Amniotic stem cell (primary cell): ENCODE results near the gene TEAD3.

ENCODE experiments used
- DNase-seq: peaks from one replicate; lab custom pipeline; 2025; lab: John Stamatoyannopoulos, UW

The TEAD3 gene

GRCh38 chr6:35512740-35513139, 15.9 kb upstream of the TEAD3 start, which contains the start of gene TULP1:
TULP1 (minus strand) TSS chr6:35512896; CDS start chr6:35512858, 38 bp downstream.
- DNase-seq: no peak

GRCh38 chr6:35512006-35512405, 15.1 kb upstream of the TEAD3 start:
- DNase-seq: no peak

- DNase-seq: no peak
Observed at GRCh38 chr6:35511562-35511941, 14.7 kb upstream of the TEAD3 start.

GRCh38 chr6:35510916-35511561, 14.2 kb upstream of the TEAD3 start:
- no peak for DNase-seq

- no peak for DNase-seq
Observed at GRCh38 chr6:35508542-35508941, 11.7 kb upstream of the TEAD3 start.

GRCh38 chr6:35508027-35508426, 11.1 kb upstream of the TEAD3 start:
- DNase-seq: no peak

GRCh38 chr6:35507221-35507620, 10.3 kb upstream of the TEAD3 start:
- no peak for DNase-seq

GRCh38 chr6:35506536-35506935, 9.7 kb upstream of the TEAD3 start:
- DNase-seq: no peak

- no peak for DNase-seq
Observed at GRCh38 chr6:35505999-35506412, 9.1 kb upstream of the TEAD3 start.

- no peak for DNase-seq
Observed at GRCh38 chr6:35503534-35503933, 6.7 kb upstream of the TEAD3 start.

- no peak for DNase-seq
Observed at GRCh38 chr6:35501784-35502183, 4.9 kb upstream of the TEAD3 start.

GRCh38 chr6:35500782-35501181, 3.9 kb upstream of the TEAD3 start:
- peak; percentile 23 for DNase-seq

GRCh38 chr6:35499372-35499771, 2.5 kb upstream of the TEAD3 start:
- DNase-seq: no peak

- no peak for DNase-seq
Observed at GRCh38 chr6:35498422-35499067, 1.7 kb upstream of the TEAD3 start.

- DNase-seq: peak; percentile 38
Observed at GRCh38 chr6:35497571-35498421, 917 bp upstream of the TEAD3 start.

- peak; percentile 34 for DNase-seq
Observed at GRCh38 chr6:35496036-35496840, 641 bp downstream of the TEAD3 start.

- DNase-seq: no peak
Observed at GRCh38 chr6:35495258-35496035, 1.4 kb downstream of the TEAD3 start.

GRCh38 chr6:35494161-35494563, 2.7 kb downstream of the TEAD3 start:
- no peak for DNase-seq

GRCh38 chr6:35493307-35493983, 3.4 kb downstream of the TEAD3 start:
- DNase-seq: no peak

- no peak for DNase-seq
Observed at GRCh38 chr6:35492974-35493284, 4.0 kb downstream of the TEAD3 start.
